ENCODE measurements around the gene PRADC1. TPM values are rescaled to one million over a fixed set of nuclear protein-coding genes. Genes with fewer than 3 reads are reported as not detected.

Gene PRADC1
- total RNA-seq, 1 donor from 2014 or later, result 5.8 TPM

- no peak for FAIRE-seq
- H3K36me3 ChIP-seq (ENCODE audit: control insufficient read depth, insufficient read depth, low read length), result peaks cover 9% of the 10 kb centered on the region
Measured at GRCh38 chr2:73227086-73227485, 6.0 kb downstream of the PRADC1 start.

GRCh38 chr2:73225513-73226360, 7.3 kb downstream of the PRADC1 start:
- peak; percentile 62 for FAIRE-seq
- peaks cover 11% of the 10 kb centered on the region for H3K36me3 ChIP-seq (ENCODE audit: control insufficient read depth, insufficient read depth, low read length)
- no peak for TF ChIP-seq CTCF (IDR thresholded peaks at IDR 0.05; ENCODE audit: insufficient read depth, low read length, severe bottlenecking)

More at GRCh38 chr2:73227086-73227485, 6.0 kb downstream of the PRADC1 start:
- no peak for DNase-seq (ENCODE audit: low read depth)
- TF ChIP-seq CTCF (IDR thresholded peaks at IDR 0.05; ENCODE audit: insufficient read depth, low read length, severe bottlenecking), result no peak
- Histone ChIP-seq H3K4me3 (ENCODE audit: low read depth, low read length) (no peak overlapping the region), H3K27me3 (ENCODE audit: control insufficient read depth, insufficient read depth, low read length) (no peaks in the 10 kb centered on the region)

GRCh38 chr2:73223821-73224220, 9.2 kb downstream of the PRADC1 start:
- Histone ChIP-seq H3K27me3 (ENCODE audit: control insufficient read depth, insufficient read depth, low read length) (no peaks in the 10 kb centered on the region), H3K4me3 (ENCODE audit: low read depth, low read length) (no peak overlapping the region), H3K36me3 (ENCODE audit: control insufficient read depth, insufficient read depth, low read length) (peaks cover 13% of the 10 kb centered on the region)
- TF ChIP-seq CTCF (IDR thresholded peaks at IDR 0.05; ENCODE audit: insufficient read depth, low read length, severe bottlenecking), result no peak
- DNase-seq (ENCODE audit: low read depth) (no peak), FAIRE-seq (peak; percentile 84)

More at GRCh38 chr2:73225513-73226360, 7.3 kb downstream of the PRADC1 start:
- DNase-seq (ENCODE audit: low read depth), result no peak
- Histone ChIP-seq H3K27me3 (ENCODE audit: control insufficient read depth, insufficient read depth, low read length) (no peaks in the 10 kb centered on the region), H3K4me3 (ENCODE audit: low read depth, low read length) (no peak overlapping the region)

GRCh38 chr2:73218298-73218697, 14.7 kb downstream of the PRADC1 start:
- H3K4me3 ChIP-seq (ENCODE audit: low read depth, low read length), result no peak overlapping the region
- no peak for FAIRE-seq
- H3K36me3 ChIP-seq (ENCODE audit: control insufficient read depth, insufficient read depth, low read length), result peaks cover 7% of the 10 kb centered on the region
- H3K27me3 ChIP-seq (ENCODE audit: control insufficient read depth, insufficient read depth, low read length), result no peaks in the 10 kb centered on the region
- peak; percentile 56 for DNase-seq (ENCODE audit: low read depth)
- no peak for TF ChIP-seq CTCF (IDR thresholded peaks at IDR 0.05; ENCODE audit: insufficient read depth, low read length, severe bottlenecking)

- no peak for TF ChIP-seq CTCF (IDR thresholded peaks at IDR 0.05; ENCODE audit: insufficient read depth, low read length, severe bottlenecking)
- FAIRE-seq (no peak), DNase-seq (ENCODE audit: low read depth) (peak; percentile 55)
- Histone ChIP-seq H3K4me3 (ENCODE audit: low read depth, low read length) (no peak overlapping the region), H3K27me3 (ENCODE audit: control insufficient read depth, insufficient read depth, low read length) (no peaks in the 10 kb centered on the region), H3K36me3 (ENCODE audit: control insufficient read depth, insufficient read depth, low read length) (peaks cover 6% of the 10 kb centered on the region)
Measured at GRCh38 chr2:73217826-73218225, 15.2 kb downstream of the PRADC1 start.

Data from bronchial epithelial cell (primary cell).